ENCODE measurements around the gene LAMC2. TPM values are rescaled to one million over a fixed set of nuclear protein-coding genes. Genes with fewer than 3 reads are reported as not detected.

LAMC2 gene
- total and polyA plus RNA-seq, 2 donors (not counting 1 experiment from before 2014, with no cell fraction given): 0.99 to 3.9 TPM

DNA sequence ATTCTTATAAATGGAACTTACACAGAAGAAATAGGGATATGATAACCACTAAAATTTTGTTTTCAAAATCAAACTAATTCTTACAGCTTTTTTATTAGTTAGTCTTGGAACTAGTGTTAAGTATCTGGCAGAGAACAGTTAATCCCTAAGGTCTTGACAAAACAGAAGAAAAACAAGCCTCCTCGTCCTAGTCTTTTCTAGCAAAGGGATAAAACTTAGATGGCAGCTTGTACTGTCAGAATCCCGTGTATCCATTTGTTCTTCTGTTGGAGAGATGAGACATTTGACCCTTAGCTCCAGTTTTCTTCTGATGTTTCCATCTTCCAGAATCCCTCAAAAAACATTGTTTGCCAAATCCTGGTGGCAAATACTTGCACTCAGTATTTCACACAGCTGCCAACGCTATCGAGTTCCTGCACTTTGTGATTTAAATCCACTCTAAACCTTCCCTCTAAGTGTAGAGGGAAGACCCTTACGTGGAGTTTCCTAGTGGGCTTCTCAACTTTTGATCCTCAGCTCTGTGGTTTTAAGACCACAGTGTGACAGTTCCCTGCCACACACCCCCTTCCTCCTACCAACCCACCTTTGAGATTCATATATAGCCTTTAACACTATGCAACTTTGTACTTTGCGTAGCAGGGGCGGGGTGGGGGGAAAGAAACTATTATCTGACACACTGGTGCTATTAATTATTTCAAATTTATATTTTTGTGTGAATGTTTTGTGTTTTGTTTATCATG lies 42.3 kb upstream of the LAMC2 start:
- H3K36me3 ChIP-seq (ENCODE audit: control insufficient read depth, insufficient read depth, low read length): peaks cover 11% of the 10 kb centered on the region
- no peak overlapping the region for H3K27ac ChIP-seq (ENCODE audit: insufficient read depth, low read length)
- H3K79me2 ChIP-seq (ENCODE audit: control insufficient read depth, insufficient read depth, low read length): no peaks in the 10 kb centered on the region
- no peak overlapping the region for H3K4me3 ChIP-seq (replicated peaks in 1 of 4; ENCODE audit: control extremely low read depth in 1 of 4, insufficient read depth in 1 of 4, low read depth in 3 of 4, low read length in 4 of 4)
- no peak overlapping the region for H3K4me2 ChIP-seq (ENCODE audit: extremely low read depth, insufficient read depth, low read length)
- no peak for DNase-seq (ENCODE audit: low read depth in 2 of 2)
- TF ChIP-seq EZH2 (IDR thresholded peaks at IDR 0.05; ENCODE audit: low read length, missing control alignments): no peak
- TF ChIP-seq, protein P1, sequence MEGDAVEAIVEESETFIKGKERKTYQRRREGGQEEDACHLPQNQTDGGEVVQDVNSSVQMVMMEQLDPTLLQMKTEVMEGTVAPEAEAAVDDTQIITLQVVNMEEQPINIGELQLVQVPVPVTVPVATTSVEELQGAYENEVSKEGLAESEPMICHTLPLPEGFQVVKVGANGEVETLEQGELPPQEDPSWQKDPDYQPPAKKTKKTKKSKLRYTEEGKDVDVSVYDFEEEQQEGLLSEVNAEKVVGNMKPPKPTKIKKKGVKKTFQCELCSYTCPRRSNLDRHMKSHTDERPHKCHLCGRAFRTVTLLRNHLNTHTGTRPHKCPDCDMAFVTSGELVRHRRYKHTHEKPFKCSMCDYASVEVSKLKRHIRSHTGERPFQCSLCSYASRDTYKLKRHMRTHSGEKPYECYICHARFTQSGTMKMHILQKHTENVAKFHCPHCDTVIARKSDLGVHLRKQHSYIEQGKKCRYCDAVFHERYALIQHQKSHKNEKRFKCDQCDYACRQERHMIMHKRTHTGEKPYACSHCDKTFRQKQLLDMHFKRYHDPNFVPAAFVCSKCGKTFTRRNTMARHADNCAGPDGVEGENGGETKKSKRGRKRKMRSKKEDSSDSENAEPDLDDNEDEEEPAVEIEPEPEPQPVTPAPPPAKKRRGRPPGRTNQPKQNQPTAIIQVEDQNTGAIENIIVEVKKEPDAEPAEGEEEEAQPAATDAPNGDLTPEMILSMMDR (conservative IDR thresholded peaks at IDR 0.05 in 1 of 2, IDR thresholded peaks at IDR 0.05 in 1 of 2; ENCODE audit: low read depth in 1 of 2, low read length in 2 of 2): no peak
- H4K20me1 ChIP-seq (ENCODE audit: control insufficient read depth, extremely low read depth, insufficient read depth, low read length): no peaks in the 10 kb centered on the region
- H3K4me1 ChIP-seq (ENCODE audit: control insufficient read depth, extremely low read depth, insufficient read depth, low read length): peaks cover 6% of the 10 kb centered on the region
- H3K9me3 ChIP-seq (ENCODE audit: control insufficient read depth, insufficient read depth, low read depth, low read length): no peaks in the 10 kb centered on the region
- H3K27me3 ChIP-seq (ENCODE audit: control insufficient read depth, insufficient read depth, low read length): no peaks in the 10 kb centered on the region
- no peak overlapping the region for H3K9ac ChIP-seq (ENCODE audit: insufficient read depth, low read length)
- no peak overlapping the region for H2AFZ ChIP-seq (ENCODE audit: low read length)

DNA sequence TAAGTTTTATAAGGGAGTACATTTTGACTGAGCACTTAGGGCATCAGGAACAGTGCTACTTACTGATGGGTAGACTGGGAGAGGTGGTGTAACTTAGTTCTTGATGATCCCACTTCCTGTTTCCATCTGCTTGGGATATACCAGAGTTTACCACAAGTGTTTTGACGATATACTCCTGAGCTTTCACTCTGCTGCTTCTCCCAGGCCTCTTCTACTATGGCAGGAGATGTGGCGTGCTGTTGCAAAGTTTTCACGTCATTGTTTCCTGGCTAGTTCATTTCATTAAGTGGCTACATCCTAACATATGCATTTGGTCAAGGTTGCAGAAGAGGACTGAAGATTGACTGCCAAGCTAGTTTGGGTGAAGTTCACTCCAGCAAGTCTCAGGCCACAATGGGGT lies 41.3 kb upstream of the LAMC2 start:
- no peak for DNase-seq (ENCODE audit: low read depth in 2 of 2)
- H3K4me3 ChIP-seq (replicated peaks in 1 of 4; ENCODE audit: control extremely low read depth in 1 of 4, insufficient read depth in 1 of 4, low read depth in 3 of 4, low read length in 4 of 4): no peak overlapping the region
- no peak overlapping the region for H2AFZ ChIP-seq (ENCODE audit: low read length)
- H3K79me2 ChIP-seq (ENCODE audit: control insufficient read depth, insufficient read depth, low read length): no peaks in the 10 kb centered on the region
- H3K9me3 ChIP-seq (ENCODE audit: control insufficient read depth, insufficient read depth, low read depth, low read length): no peaks in the 10 kb centered on the region
- no peaks in the 10 kb centered on the region for H3K4me1 ChIP-seq (ENCODE audit: control insufficient read depth, extremely low read depth, insufficient read depth, low read length)
- H4K20me1 ChIP-seq (ENCODE audit: control insufficient read depth, extremely low read depth, insufficient read depth, low read length): no peaks in the 10 kb centered on the region
- no peak overlapping the region for H3K4me2 ChIP-seq (ENCODE audit: extremely low read depth, insufficient read depth, low read length)
- peaks cover 11% of the 10 kb centered on the region for H3K36me3 ChIP-seq (ENCODE audit: control insufficient read depth, insufficient read depth, low read length)
- no peaks in the 10 kb centered on the region for H3K27me3 ChIP-seq (ENCODE audit: control insufficient read depth, insufficient read depth, low read length)
- no peak overlapping the region for H3K9ac ChIP-seq (ENCODE audit: insufficient read depth, low read length)
- H3K27ac ChIP-seq (ENCODE audit: insufficient read depth, low read length): no peak overlapping the region
- TF ChIP-seq, protein P1 (conservative IDR thresholded peaks at IDR 0.05 in 1 of 2, IDR thresholded peaks at IDR 0.05 in 1 of 2; ENCODE audit: low read depth in 1 of 2, low read length in 2 of 2): no peak
- no peak for TF ChIP-seq EZH2 (IDR thresholded peaks at IDR 0.05; ENCODE audit: low read length, missing control alignments)

DNA sequence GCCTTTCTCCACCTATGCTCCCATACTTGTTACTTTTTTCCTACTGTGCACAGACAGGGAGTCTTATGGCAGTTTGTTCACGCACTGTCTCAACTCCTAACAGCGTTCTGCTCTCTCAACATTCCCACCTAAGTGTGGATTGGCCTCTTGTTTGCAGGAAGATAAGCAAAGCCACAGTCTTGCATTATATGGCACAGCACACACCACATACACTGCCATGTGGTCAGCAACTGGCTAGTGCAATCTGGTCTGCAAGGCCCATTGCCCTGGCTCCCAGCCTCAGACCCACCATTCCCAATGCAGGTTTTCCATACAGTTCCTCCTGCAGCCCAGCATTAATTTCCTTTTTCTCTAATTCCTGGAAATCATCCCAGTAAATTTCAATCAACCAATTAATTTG lies 38.3 kb upstream of the LAMC2 start:
- no peak for TF ChIP-seq EZH2 (IDR thresholded peaks at IDR 0.05; ENCODE audit: low read length, missing control alignments)
- TF ChIP-seq, protein P1 (conservative IDR thresholded peaks at IDR 0.05 in 1 of 2, IDR thresholded peaks at IDR 0.05 in 1 of 2; ENCODE audit: low read depth in 1 of 2, low read length in 2 of 2): no peak
- H3K9me3 ChIP-seq (ENCODE audit: control insufficient read depth, insufficient read depth, low read depth, low read length): no peaks in the 10 kb centered on the region
- H3K4me1 ChIP-seq (ENCODE audit: control insufficient read depth, extremely low read depth, insufficient read depth, low read length): no peaks in the 10 kb centered on the region
- H4K20me1 ChIP-seq (ENCODE audit: control insufficient read depth, extremely low read depth, insufficient read depth, low read length): no peaks in the 10 kb centered on the region
- no peak overlapping the region for H3K4me2 ChIP-seq (ENCODE audit: extremely low read depth, insufficient read depth, low read length)
- no peaks in the 10 kb centered on the region for H3K27me3 ChIP-seq (ENCODE audit: control insufficient read depth, insufficient read depth, low read length)
- no peak overlapping the region for H3K4me3 ChIP-seq (replicated peaks in 1 of 4; ENCODE audit: control extremely low read depth in 1 of 4, insufficient read depth in 1 of 4, low read depth in 3 of 4, low read length in 4 of 4)
- H2AFZ ChIP-seq (ENCODE audit: low read length): no peak overlapping the region
- peak; percentile 26 to 46 for DNase-seq (ENCODE audit: low read depth in 2 of 2)
- H3K79me2 ChIP-seq (ENCODE audit: control insufficient read depth, insufficient read depth, low read length): no peaks in the 10 kb centered on the region
- H3K9ac ChIP-seq (ENCODE audit: insufficient read depth, low read length): no peak overlapping the region
- H3K36me3 ChIP-seq (ENCODE audit: control insufficient read depth, insufficient read depth, low read length): peaks cover 4% of the 10 kb centered on the region
- H3K27ac ChIP-seq (ENCODE audit: insufficient read depth, low read length): no peak overlapping the region
